Left cardiac atrium (tissue), 4 donors: ENCODE data around the gene APBA1. TPM values are rescaled to one million over a fixed set of nuclear protein-coding genes. Genes with fewer than 3 reads are reported as not detected.
A peak's percentile ranks its signal among the peaks of the same experiment; 100 is the strongest.
"Not testable (repeated sequence)": the region's sequence is repeated elsewhere in the genome, so short reads cannot be mapped to it uniquely, and the experiment has no call there.

ENCODE experiments used
- ATAC-seq, 2 donors: fragments of 200-7000 bp; cut with Tn5 transposase; one replicate each; pipeline ENCODE4 v1.9.1; 2020; ENCODE audit warnings: mild to moderate bottlenecking in 2 of 2, moderate library complexity in 2 of 2
- DNase-seq: peaks from one replicate; pipeline ENCODE4 v3.0.0-alpha.2; 2020
- intact Hi-C, 2 donors: fragments of 100-400 bp; cut with DNase I; formaldehyde crosslinking; loops; one replicate each; pipeline versions ENCODE4 v1.14.1 to v1.15.1; 2022 to 2023
- total RNA-seq, 2 donors: library from RNA; stranded (reverse); fragmentation: NEBNext Ultra II Directional; extraction: Animal tissue kit (Norgen Biotek cat#: 25700); gene quantifications; one replicate each; pipeline ENCODE4 v1.2.1, GENCODE V29; 2021
- donor health status: DM: no; HTN: yes; CAD: no.
- donor health status: DM: no; HTN: yes; CAD: no; lungs with severe emphysema.
- donor health status: DM: yes; HTN: yes; CAD: no.
- donor health status: Dilated cardiomyopathy.

Gene APBA1
- total RNA-seq, 2 donors from 2014 or later = 7.8 to 8.4 TPM

- DNase-seq (no peak), ATAC-seq (no peak)
- intact Hi-C loops = no loop called here
Measured at GRCh38 chr9:69433392-69433791, 238.8 kb downstream of the APBA1 start.

GRCh38 chr9:69432623-69433022, 239.5 kb downstream of the APBA1 start:
- DNase-seq (no peak), ATAC-seq (no peak)
- intact Hi-C loops = no loop called here

- no peak for ATAC-seq
- no peak for DNase-seq
- intact Hi-C loops = no loop called here
Measured at GRCh38 chr9:69431777-69432176, 240.4 kb downstream of the APBA1 start.

- intact Hi-C loops = no loop called here
- DNase-seq = no peak
- no peak for ATAC-seq
Measured at GRCh38 chr9:69431203-69431602, 241.0 kb downstream of the APBA1 start.

- DNase-seq = no peak
- ATAC-seq = no peak
- intact Hi-C loops = no loop called here
Measured at GRCh38 chr9:69430206-69430605, 242.0 kb downstream of the APBA1 start.

- no peak for DNase-seq
- intact Hi-C loops = loop anchor here (10.0 kb wide), 3 partner anchors 486 to 686 kb away; no protein-coding TSS in a partner anchor
- no peak for ATAC-seq
Measured at GRCh38 chr9:69429281-69429680, 242.9 kb downstream of the APBA1 start.

- intact Hi-C loops = loop anchor here (10.0 kb wide), 3 partner anchors 487 to 687 kb away; no protein-coding TSS in a partner anchor
- DNase-seq (no peak), ATAC-seq (no peak)
Measured at GRCh38 chr9:69428017-69428785, 244.0 kb downstream of the APBA1 start.

GRCh38 chr9:69427286-69427685, 244.9 kb downstream of the APBA1 start:
- DNase-seq = no peak
- no peak for ATAC-seq
- intact Hi-C loops = loop anchor here (10.0 kb wide), 3 partner anchors 488 to 688 kb away; no protein-coding TSS in a partner anchor

GRCh38 chr9:69425136-69425801, 246.9 kb downstream of the APBA1 start:
- intact Hi-C loops = loop anchor here (10.0 kb wide), 3 partner anchors 490 to 690 kb away; no protein-coding TSS in a partner anchor
- no peak for ATAC-seq
- no peak for DNase-seq

GRCh38 chr9:69421908-69422801, 250.0 kb downstream of the APBA1 start:
- intact Hi-C loops = loop anchor here (2.0 to 10.0 kb wide), 6 partner anchors 125 to 693 kb away; no protein-coding TSS in a partner anchor
- DNase-seq (peak; percentile 42), ATAC-seq (peak; percentile 83 to 85)

GRCh38 chr9:69420611-69421270, 251.4 kb downstream of the APBA1 start:
- intact Hi-C loops = loop anchor here (5.0 to 10.0 kb wide), 4 partner anchors 127 to 694 kb away; no protein-coding TSS in a partner anchor
- no peak for ATAC-seq
- no peak for DNase-seq

- DNase-seq (peak; percentile 83), ATAC-seq (peak; percentile 97 to 99)
- intact Hi-C loops = no loop called here
Measured at GRCh38 chr9:69412741-69413150, 259.4 kb downstream of the APBA1 start.

- intact Hi-C loops = no loop called here
- peak; percentile 9 to 14 for ATAC-seq
- no peak for DNase-seq
Measured at GRCh38 chr9:69411931-69412740, 260.0 kb downstream of the APBA1 start.

- intact Hi-C loops = no loop called here
Measured at GRCh38 chr9:69411246-69411645, 260.9 kb downstream of the APBA1 start.

GRCh38 chr9:69409936-69410335, 262.2 kb downstream of the APBA1 start:
- intact Hi-C loops, ATAC-seq, DNase-seq: not testable (repeated sequence)

More at GRCh38 chr9:69411246-69411645, 260.9 kb downstream of the APBA1 start:
- no peak for ATAC-seq
- no peak for DNase-seq

- no peak for DNase-seq
- intact Hi-C loops = no loop called here
Measured at GRCh38 chr9:69400470-69400869, 271.7 kb downstream of the APBA1 start.

GRCh38 chr9:69397384-69398214, 274.6 kb downstream of the APBA1 start:
- ATAC-seq (peak; percentile 43 to 78), DNase-seq (no peak)
- intact Hi-C loops = no loop called here

More at GRCh38 chr9:69400470-69400869, 271.7 kb downstream of the APBA1 start:
- no peak for ATAC-seq
